Inferior parietal cortex (tissue), 1 donor: ENCODE data around the gene PKN3.
A peak's percentile ranks its signal among the peaks of the same experiment; 100 is the strongest.

Experiments used
- DNase-seq: peaks from one replicate; pipeline ENCODE4 v3.0.0-alpha.2; 2016; ENCODE audit errors: extremely low spot score

PKN3 gene

GRCh38 chr9:128716581-128717254, 14.4 kb downstream of the PKN3 start:
- no peak for DNase-seq

- DNase-seq: no peak
Observed at GRCh38 chr9:128718047-128718446, 15.7 kb downstream of the PKN3 start.

GRCh38 chr9:128718475-128718874, 16.2 kb downstream of the PKN3 start:
- no peak for DNase-seq

GRCh38 chr9:128719919-128720605, 17.8 kb downstream of the PKN3 start:
- DNase-seq: no peak

GRCh38 chr9:128720841-128721486, 18.7 kb downstream of the PKN3 start:
- DNase-seq: no peak

- DNase-seq: no peak
Observed at GRCh38 chr9:128721487-128722010, 19.2 kb downstream of the PKN3 start.

GRCh38 chr9:128722380-128723351, 20.4 kb downstream of the PKN3 start:
- DNase-seq: no peak

GRCh38 chr9:128723352-128723865, 21.1 kb downstream of the PKN3 start:
- no peak for DNase-seq

- peak; percentile 84 for DNase-seq
Observed at GRCh38 chr9:128723866-128724743, 21.8 kb downstream of the PKN3 start, which contains the start of gene ZDHHC12. Gene ZDHHC12, minus strand, starts transcription at chr9:128724127. Its CDS starts 34 bp downstream, at chr9:128724093.

- DNase-seq: peak; percentile 68
Observed at GRCh38 chr9:128724744-128725211, 22.5 kb downstream of the PKN3 start.

GRCh38 chr9:128727640-128728248, 25.4 kb downstream of the PKN3 start:
- DNase-seq: no peak

- DNase-seq: no peak
Observed at GRCh38 chr9:128728298-128728697, 26.0 kb downstream of the PKN3 start.

GRCh38 chr9:128729302-128729701, 27.0 kb downstream of the PKN3 start:
- no peak for DNase-seq

- DNase-seq: no peak
Observed at GRCh38 chr9:128729766-128730517, 27.6 kb downstream of the PKN3 start.

- DNase-seq: no peak
Observed at GRCh38 chr9:128731093-128731492, 28.8 kb downstream of the PKN3 start.

- DNase-seq: no peak
Observed at GRCh38 chr9:128731691-128732090, 29.4 kb downstream of the PKN3 start.

GRCh38 chr9:128732576-128732975, 30.3 kb downstream of the PKN3 start:
- DNase-seq: no peak

GRCh38 chr9:128733256-128733655, 31.0 kb downstream of the PKN3 start:
- peak; percentile 63 for DNase-seq

GRCh38 chr9:128735373-128735772, 33.1 kb downstream of the PKN3 start:
- DNase-seq: peak; percentile 43
